B cell (primary cell): Measurements from ENCODE around the gene C4A. TPM values are rescaled to one million over a fixed set of nuclear protein-coding genes. Genes with fewer than 3 reads are reported as not detected.

ENCODE experiments used
- ATAC-seq: fragments of 200-7000 bp; cut with Tn5 transposase; one replicate; pipeline ENCODE4 v1.10.0; 2021; ENCODE audit warnings: low read depth, mild to moderate bottlenecking, moderate number of reproducible peaks, moderate library complexity
- CTCF ChIA-PET: fragments of 350-600 bp; sonication (Branson Sonifier 250); formaldehyde crosslinking; loops from one replicate; lab custom pipeline; 2021; ENCODE audit warnings: antibody characterized with exemption, inconsistent platforms; lab: Charles Lee
- POLR2A ChIA-PET: fragments of 350-600 bp; sonication (Branson Sonifier 250); formaldehyde crosslinking; loops from one replicate; lab custom pipeline; 2021; ENCODE audit warnings: antibody characterized with exemption; lab: Charles Lee
- DNase-seq: peaks from one replicate; pipeline ENCODE4 v3.0.0; 2013
- H2AFZ ChIP-seq: 2 replicates; pipeline ENCODE4 v1.6.1; 2012; ENCODE audit warnings: mild to moderate bottlenecking, low read depth, low read length; ENCODE audit not compliant: insufficient read depth, poor library complexity, severe bottlenecking
- H3K27ac ChIP-seq, 2 donors: 1 replicate in 1 of 2; 2 replicates in 1 of 2; pipeline ENCODE4 v1.5.1; 2012 to 2013; ENCODE audit warnings: low read length in 2 of 2, mild to moderate bottlenecking in 2 of 2, moderate library complexity in 1 of 2
- H3K27me3 ChIP-seq, 4 experiments: fragments of 200-600 bp in 1 of 4; sonication (generic) in 1 of 4; replicated peaks in 1 of 4; 1 replicate in 2 of 4; 2 replicates in 2 of 4; pipeline versions ENCODE4 v1.6.1 to v1.7.0; 2013 to 2016; ENCODE audit warnings: low read length in 3 of 4, mild to moderate bottlenecking in 2 of 4, mixed read lengths in 1 of 4, moderate library complexity in 1 of 4; ENCODE audit not compliant: insufficient read depth in 4 of 4, control insufficient read depth in 3 of 4; ENCODE audit errors: control extremely low read depth in 1 of 4
- H3K36me3 ChIP-seq, 2 experiments: replicated peaks in 1 of 2; 1 replicate in 1 of 2; 2 replicates in 1 of 2; pipeline versions ENCODE4 v1.6.1 to v1.7.1; 2013; ENCODE audit warnings: low read length in 1 of 2; ENCODE audit not compliant: insufficient read depth in 2 of 2, control insufficient read depth in 1 of 2; ENCODE audit errors: control extremely low read depth in 1 of 2, extremely low read depth in 1 of 2
- H3K4me1 ChIP-seq, 2 donors: fragments of 200-600 bp in 1 of 2; sonication (generic) in 1 of 2; 1 replicate in 1 of 2; 2 replicates in 1 of 2; pipeline versions ENCODE4 v1.5.1 to v1.6.1; 2013 to 2017; ENCODE audit warnings: low read length in 2 of 2; ENCODE audit not compliant: control insufficient read depth in 2 of 2, insufficient read depth in 2 of 2
- H3K4me2 ChIP-seq: replicated peaks from 2 replicates; pipeline ENCODE3; 2012; ENCODE audit warnings: mild to moderate bottlenecking, low read depth, low read length; ENCODE audit not compliant: poor library complexity, severe bottlenecking
- H3K4me3 ChIP-seq, 5 experiments: fragments of 200-600 bp in 1 of 5; sonication (generic) in 1 of 5; 1 replicate in 3 of 5; 2 replicates in 2 of 5; pipeline versions ENCODE4 v1.5.1 to v1.7.0; 2011 to 2016; ENCODE audit warnings: low read length in 4 of 5, mild to moderate bottlenecking in 4 of 5, low read depth in 2 of 5, control low read depth in 1 of 5, moderate library complexity in 1 of 5; ENCODE audit not compliant: insufficient read depth in 1 of 5; ENCODE audit errors: control extremely low read depth in 1 of 5, extremely low read depth in 1 of 5
- H3K79me2 ChIP-seq: fragments of 200-600 bp; sonication (generic); one replicate; pipeline ENCODE4 v1.6.0; 2016; ENCODE audit warnings: low read length; ENCODE audit not compliant: control insufficient read depth, insufficient read depth
- H3K9ac ChIP-seq: fragments of 200-600 bp; sonication (generic); 2 replicates; pipeline ENCODE4 v1.6.1; 2017; ENCODE audit warnings: mild to moderate bottlenecking, low read length, moderate library complexity
- H3K9me3 ChIP-seq, 3 donors: one replicate each; pipeline versions ENCODE4 v1.6.1 to v1.7.1; 2013; ENCODE audit warnings: low read length in 2 of 3; ENCODE audit not compliant: control insufficient read depth in 2 of 3, insufficient read depth in 1 of 3; ENCODE audit errors: control extremely low read depth in 1 of 3
- H4K20me1 ChIP-seq: 2 replicates; pipeline ENCODE4 v1.6.0; 2012; ENCODE audit warnings: mild to moderate bottlenecking, low read length; ENCODE audit not compliant: insufficient read depth, control insufficient read depth, poor library complexity, severe bottlenecking
- H3K27ac Mint-ChIP-seq: one replicate; pipeline ENCODE4 v1.8.0; 2021; ENCODE audit warnings: mixed read lengths
- H3K27me3 Mint-ChIP-seq: one replicate; pipeline ENCODE4 v1.8.0; 2021; ENCODE audit warnings: mixed read lengths
- H3K4me1 Mint-ChIP-seq: one replicate; pipeline ENCODE4 v1.8.0; 2021; ENCODE audit warnings: mixed read lengths
- H3K4me3 Mint-ChIP-seq: one replicate; pipeline ENCODE4 v1.8.0; 2021; ENCODE audit warnings: mixed read lengths
- H3K9me3 Mint-ChIP-seq: one replicate; pipeline ENCODE4 v1.8.0; 2022; ENCODE audit warnings: mixed read lengths; ENCODE audit not compliant: insufficient read depth
- EZH2 ChIP-seq: IDR thresholded peaks from 2 replicates; pipeline ENCODE4 v1.6.1; 2012; ENCODE audit warnings: borderline replicate concordance, low read depth, mild to moderate bottlenecking, moderate library complexity, low read length; ENCODE audit not compliant: insufficient read depth, poor library complexity, severe bottlenecking
- WGBS: methylation state at CpG from one replicate; pipeline ENCODE4 v1.1.5; 2013; ENCODE audit warnings: missing lambda C conversion rate; ENCODE audit not compliant: insufficient coverage; 5-methylcytosine and 5-hydroxymethylcytosine counted together
- intact Hi-C: fragments of 100-400 bp; cut with micrococcal nuclease; formaldehyde crosslinking; loops from one replicate; pipeline ENCODE4 v1.10.0; 2022
- polyA plus RNA-seq: library from polyadenylated mRNA; depleted of rRNA; stranded (reverse); fragments of >200 nt; gene quantifications from 2 replicates; pipeline ENCODE4 v1.2.3, GENCODE V29; 2012
- total RNA-seq, 2 donors: library from RNA; stranded (reverse); fragments of 120-200 nt in 1 of 2; gene quantifications; 1 replicate in 1 of 2; 2 replicates in 1 of 2; pipeline versions ENCODE4 v1.2.3 to v1.2.4, GENCODE V29; 2013 to 2022
- TF ChIP-seq, protein P1 (sequence below): fragments of 200-600 bp; IDR thresholded peaks from one replicate; pipeline ENCODE4 v1.8.0; 2022; ENCODE audit warnings: antibody characterized with exemption, mild to moderate bottlenecking

Gene C4A
- total and polyA plus RNA-seq, 2 donors (not counting 1 experiment from before 2014, with no cell fraction given), result 9.9 to 10.5 TPM

DNA sequence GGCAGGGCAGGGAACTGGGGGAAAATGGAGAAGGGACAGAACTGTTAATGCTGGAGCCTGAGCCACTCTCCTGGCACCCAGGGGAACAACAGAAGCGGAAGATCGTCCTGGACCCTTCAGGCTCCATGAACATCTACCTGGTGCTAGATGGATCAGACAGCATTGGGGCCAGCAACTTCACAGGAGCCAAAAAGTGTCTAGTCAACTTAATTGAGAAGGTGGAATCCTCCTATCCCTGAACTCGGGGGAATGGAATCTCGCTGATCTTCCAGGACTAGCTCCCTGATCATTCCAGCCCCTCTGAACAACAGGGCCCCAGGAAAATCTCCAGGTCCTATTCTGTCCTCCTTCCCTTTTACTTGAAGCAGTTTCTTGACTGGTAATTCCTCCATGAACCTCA lies 34.0 kb upstream of the C4A start:
- H3K79me2 ChIP-seq, result no peaks in the 10 kb centered on the region
- H3K27me3 Mint-ChIP-seq, result peaks cover 10% of the 10 kb centered on the region
- H3K9me3 Mint-ChIP-seq, result no peaks in the 10 kb centered on the region
- no peak for TF ChIP-seq EZH2
- TF ChIP-seq, protein P1, sequence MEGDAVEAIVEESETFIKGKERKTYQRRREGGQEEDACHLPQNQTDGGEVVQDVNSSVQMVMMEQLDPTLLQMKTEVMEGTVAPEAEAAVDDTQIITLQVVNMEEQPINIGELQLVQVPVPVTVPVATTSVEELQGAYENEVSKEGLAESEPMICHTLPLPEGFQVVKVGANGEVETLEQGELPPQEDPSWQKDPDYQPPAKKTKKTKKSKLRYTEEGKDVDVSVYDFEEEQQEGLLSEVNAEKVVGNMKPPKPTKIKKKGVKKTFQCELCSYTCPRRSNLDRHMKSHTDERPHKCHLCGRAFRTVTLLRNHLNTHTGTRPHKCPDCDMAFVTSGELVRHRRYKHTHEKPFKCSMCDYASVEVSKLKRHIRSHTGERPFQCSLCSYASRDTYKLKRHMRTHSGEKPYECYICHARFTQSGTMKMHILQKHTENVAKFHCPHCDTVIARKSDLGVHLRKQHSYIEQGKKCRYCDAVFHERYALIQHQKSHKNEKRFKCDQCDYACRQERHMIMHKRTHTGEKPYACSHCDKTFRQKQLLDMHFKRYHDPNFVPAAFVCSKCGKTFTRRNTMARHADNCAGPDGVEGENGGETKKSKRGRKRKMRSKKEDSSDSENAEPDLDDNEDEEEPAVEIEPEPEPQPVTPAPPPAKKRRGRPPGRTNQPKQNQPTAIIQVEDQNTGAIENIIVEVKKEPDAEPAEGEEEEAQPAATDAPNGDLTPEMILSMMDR, result no peak
- H3K4me3 Mint-ChIP-seq, result no peak overlapping the region
- ATAC-seq (no peak), DNase-seq (no peak)
- 96% methylated on average over 4 of the region's 4 CpGs for WGBS
- H3K27me3 ChIP-seq, result peaks cover 0 to 22% (median 5%) of the 10 kb centered on the region in 4 experiments
- H4K20me1 ChIP-seq, result no peaks in the 10 kb centered on the region
- H3K36me3 ChIP-seq, result peaks cover 0 to 19% of the 10 kb centered on the region in 2 experiments
- H3K27ac Mint-ChIP-seq, result no peak overlapping the region
- no peaks in the 10 kb centered on the region for H3K4me1 ChIP-seq
- H3K9me3 ChIP-seq, result no peaks in the 10 kb centered on the region
- H3K4me2 ChIP-seq, result no peak overlapping the region
- intact Hi-C loops, result no loop called here
- H2AFZ ChIP-seq, result no peak overlapping the region
- CTCF ChIA-PET, result no interaction called here
- no peak overlapping the region for H3K9ac ChIP-seq
- H3K4me3 ChIP-seq, result no peak overlapping the region
- POLR2A ChIA-PET, result no interaction called here
- no peak overlapping the region for H3K27ac ChIP-seq
- H3K4me1 Mint-ChIP-seq, result no peaks in the 10 kb centered on the region

DNA sequence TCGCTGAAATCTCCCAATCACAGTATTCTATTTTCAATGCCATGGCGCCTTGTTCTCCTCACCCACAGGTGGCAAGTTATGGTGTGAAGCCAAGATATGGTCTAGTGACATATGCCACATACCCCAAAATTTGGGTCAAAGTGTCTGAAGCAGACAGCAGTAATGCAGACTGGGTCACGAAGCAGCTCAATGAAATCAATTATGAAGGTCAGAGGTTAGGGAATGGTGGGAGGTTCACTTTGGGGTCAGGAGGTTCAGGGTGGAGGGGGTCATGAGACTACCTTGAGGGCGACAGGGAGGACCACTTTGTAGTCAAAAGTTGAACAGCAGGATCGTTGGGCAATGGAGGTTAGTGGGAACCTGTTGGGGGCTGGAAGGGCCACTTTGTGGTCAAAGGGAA lies 33.6 kb upstream of the C4A start:
- no peak for TF ChIP-seq EZH2
- TF ChIP-seq, protein P1, result no peak
- no peak overlapping the region for H2AFZ ChIP-seq
- H3K27me3 ChIP-seq, result peaks cover 0 to 18% (median 4%) of the 10 kb centered on the region in 4 experiments
- intact Hi-C loops, result no loop called here
- H3K9ac ChIP-seq, result no peak overlapping the region
- H4K20me1 ChIP-seq, result no peaks in the 10 kb centered on the region
- Mint-ChIP-seq H3K27ac (no peak overlapping the region), H3K4me1 (no peaks in the 10 kb centered on the region), H3K4me3 (no peak overlapping the region), H3K9me3 (no peaks in the 10 kb centered on the region), H3K27me3 (peaks cover 10% of the 10 kb centered on the region)
- ATAC-seq (no peak), DNase-seq (no peak)
- H3K4me2 ChIP-seq, result no peak overlapping the region
- ChIA-PET CTCF (no interaction called here), POLR2A (no interaction called here)
- H3K4me1 ChIP-seq, result no peaks in the 10 kb centered on the region
- 72% methylated on average over 4 of the region's 5 CpGs for WGBS
- H3K4me3 ChIP-seq, result no peak overlapping the region
- no peaks in the 10 kb centered on the region for H3K79me2 ChIP-seq
- no peak overlapping the region for H3K27ac ChIP-seq
- no peaks in the 10 kb centered on the region for H3K9me3 ChIP-seq
- peaks cover 0 to 23% of the 10 kb centered on the region in 2 experiments for H3K36me3 ChIP-seq
